Lung (tissue), 12 donors: ENCODE results near the gene FLT3. TPM values are rescaled to one million over a fixed set of nuclear protein-coding genes. Genes with fewer than 3 reads are reported as not detected.
A peak's percentile ranks its signal among the peaks of the same experiment; 100 is the strongest.

Source experiments
- ATAC-seq: fragments of 200-7000 bp; cut with Tn5 transposase; one replicate; pipeline ENCODE4 v1.9.1; 2020; ENCODE audit warnings: moderate number of reproducible peaks; ENCODE audit not compliant: insufficient read depth, low FRiP score
- DNase-seq, 3 donors: peaks; one replicate each; pipeline ENCODE4 v3.0.0-alpha.2; 2013 to 2017
- H3K27ac ChIP-seq, 2 donors: one replicate each; pipeline ENCODE4 v1.5.1; 2013; ENCODE audit warnings: mild to moderate bottlenecking in 2 of 2, moderate library complexity in 2 of 2, control low read depth in 1 of 2, inconsistent platforms in 1 of 2, low read depth in 1 of 2, low read length in 1 of 2
- H3K27me3 ChIP-seq, 3 donors: one replicate each; pipeline ENCODE4 v1.5.1; 2013; ENCODE audit warnings: low read length in 2 of 3; ENCODE audit not compliant: control insufficient read depth in 3 of 3, insufficient read depth in 3 of 3
- H3K36me3 ChIP-seq, 4 donors: one replicate each; pipeline ENCODE4 v1.5.1; 2013; ENCODE audit warnings: low read length in 4 of 4, mild to moderate bottlenecking in 1 of 4, moderate library complexity in 1 of 4; ENCODE audit not compliant: control insufficient read depth in 4 of 4, insufficient read depth in 4 of 4
- H3K4me1 ChIP-seq, 5 donors: one replicate each; pipeline ENCODE4 v1.5.1; 2013; ENCODE audit warnings: low read length in 5 of 5, mild to moderate bottlenecking in 2 of 5, moderate library complexity in 1 of 5; ENCODE audit not compliant: control insufficient read depth in 5 of 5, insufficient read depth in 5 of 5
- H3K4me3 ChIP-seq: one replicate; pipeline ENCODE4 v1.5.1; 2013; ENCODE audit warnings: mild to moderate bottlenecking, control low read depth, moderate library complexity
- H3K9ac ChIP-seq, 2 donors: one replicate each; pipeline ENCODE4 v1.5.1; 2013; ENCODE audit warnings: low read length in 2 of 2, control low read depth in 1 of 2; ENCODE audit not compliant: insufficient read depth in 1 of 2
- H3K9me3 ChIP-seq, 4 donors: one replicate each; pipeline ENCODE4 v1.5.1; 2013; ENCODE audit warnings: low read length in 3 of 4, mild to moderate bottlenecking in 1 of 4, moderate library complexity in 1 of 4; ENCODE audit not compliant: control insufficient read depth in 4 of 4, insufficient read depth in 3 of 4
- WGBS, 2 donors: extraction: QIAGEN DNeasy Blood & Tissue Kit; methylation state at CpG; one replicate each; pipeline ENCODE4 v1.1.7; 2013; 5-methylcytosine and 5-hydroxymethylcytosine counted together
- polyA plus RNA-seq, 2 donors: library from polyadenylated mRNA; stranded (reverse); fragments of 200-250 nt; gene quantifications; one replicate each; pipeline ENCODE4 v1.2.1, GENCODE V29; 2013
- total RNA-seq, 2 donors: library from RNA; depleted of rRNA in 1 of 2; stranded (reverse); fragments of >200 nt in 1 of 2; gene quantifications; one replicate each; pipeline ENCODE4 v1.2.1, GENCODE V29; 2014 to 2021
- TF ChIP-seq, protein P1 (sequence below): IDR thresholded peaks from 2 replicates; pipeline ENCODE4 v1.5.1; 2012; ENCODE audit warnings: mild to moderate bottlenecking; ENCODE audit errors: control extremely low read depth, extremely low read depth
- donor health status: control.
- donor health status: control.
- donor health status: Bipolar disorder and iron deficiency.
- donor health status: healthy.
- donor health status: DM: yes; HTN: yes; CAD: no.

FLT3 gene
- total and polyA plus RNA-seq, 4 donors: 0.43 to 1.9 (median 0.72) TPM

DNA sequence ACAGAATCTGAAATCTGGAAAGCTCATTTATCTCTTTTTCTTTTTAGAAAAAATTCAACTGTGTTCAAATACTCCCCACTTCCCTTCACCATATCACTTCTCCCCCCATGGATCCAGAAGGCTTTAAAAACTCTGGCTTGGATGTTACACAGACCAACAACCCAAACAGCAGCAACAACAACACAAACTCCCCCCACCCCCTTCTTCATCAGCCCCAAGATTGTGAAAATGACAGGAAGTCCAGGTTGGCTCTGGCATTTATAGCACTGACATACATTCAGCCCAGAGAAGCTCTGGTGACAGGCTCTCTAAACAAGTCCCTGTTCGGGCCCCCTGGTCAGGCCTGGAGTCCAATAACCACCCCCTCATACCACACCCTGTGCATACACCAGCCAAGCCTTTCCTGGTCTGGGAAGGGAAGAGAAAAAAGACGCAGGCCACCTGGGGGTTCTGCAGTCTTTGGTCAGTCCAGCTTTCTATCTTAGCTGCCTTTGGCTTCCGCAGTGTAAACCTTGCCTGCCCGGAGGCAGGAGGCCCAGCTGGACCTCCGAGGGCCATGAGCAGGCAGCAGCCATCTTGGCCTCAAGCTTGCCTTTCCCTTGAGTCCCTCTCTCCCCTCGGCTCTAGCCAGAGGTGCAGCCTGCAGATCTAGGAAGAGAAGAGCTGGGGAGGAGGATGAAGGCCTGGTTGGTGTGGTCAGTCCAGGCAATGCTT lies 138.1 kb downstream of the FLT3 start:
- no peak for ATAC-seq
- WGBS, 2 donors: 45 to 53% methylated on average over 6 of the region's 6 CpGs
- peaks cover 0 to 11% (median 2%) of the 10 kb centered on the region in 5 donors for H3K4me1 ChIP-seq
- TF ChIP-seq, protein P1, sequence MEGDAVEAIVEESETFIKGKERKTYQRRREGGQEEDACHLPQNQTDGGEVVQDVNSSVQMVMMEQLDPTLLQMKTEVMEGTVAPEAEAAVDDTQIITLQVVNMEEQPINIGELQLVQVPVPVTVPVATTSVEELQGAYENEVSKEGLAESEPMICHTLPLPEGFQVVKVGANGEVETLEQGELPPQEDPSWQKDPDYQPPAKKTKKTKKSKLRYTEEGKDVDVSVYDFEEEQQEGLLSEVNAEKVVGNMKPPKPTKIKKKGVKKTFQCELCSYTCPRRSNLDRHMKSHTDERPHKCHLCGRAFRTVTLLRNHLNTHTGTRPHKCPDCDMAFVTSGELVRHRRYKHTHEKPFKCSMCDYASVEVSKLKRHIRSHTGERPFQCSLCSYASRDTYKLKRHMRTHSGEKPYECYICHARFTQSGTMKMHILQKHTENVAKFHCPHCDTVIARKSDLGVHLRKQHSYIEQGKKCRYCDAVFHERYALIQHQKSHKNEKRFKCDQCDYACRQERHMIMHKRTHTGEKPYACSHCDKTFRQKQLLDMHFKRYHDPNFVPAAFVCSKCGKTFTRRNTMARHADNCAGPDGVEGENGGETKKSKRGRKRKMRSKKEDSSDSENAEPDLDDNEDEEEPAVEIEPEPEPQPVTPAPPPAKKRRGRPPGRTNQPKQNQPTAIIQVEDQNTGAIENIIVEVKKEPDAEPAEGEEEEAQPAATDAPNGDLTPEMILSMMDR: no peak
- H3K27ac ChIP-seq: no peak overlapping the region
- no peak for DNase-seq
- H3K4me3 ChIP-seq: no peak overlapping the region
- H3K9ac ChIP-seq: no peak overlapping the region
- no peaks in the 10 kb centered on the region for H3K36me3 ChIP-seq
- peaks cover 0 to 5% (median 0%) of the 10 kb centered on the region in 4 donors for H3K9me3 ChIP-seq
- peaks cover 28 to 91% (median 84%) of the 10 kb centered on the region in 3 donors for H3K27me3 ChIP-seq

DNA sequence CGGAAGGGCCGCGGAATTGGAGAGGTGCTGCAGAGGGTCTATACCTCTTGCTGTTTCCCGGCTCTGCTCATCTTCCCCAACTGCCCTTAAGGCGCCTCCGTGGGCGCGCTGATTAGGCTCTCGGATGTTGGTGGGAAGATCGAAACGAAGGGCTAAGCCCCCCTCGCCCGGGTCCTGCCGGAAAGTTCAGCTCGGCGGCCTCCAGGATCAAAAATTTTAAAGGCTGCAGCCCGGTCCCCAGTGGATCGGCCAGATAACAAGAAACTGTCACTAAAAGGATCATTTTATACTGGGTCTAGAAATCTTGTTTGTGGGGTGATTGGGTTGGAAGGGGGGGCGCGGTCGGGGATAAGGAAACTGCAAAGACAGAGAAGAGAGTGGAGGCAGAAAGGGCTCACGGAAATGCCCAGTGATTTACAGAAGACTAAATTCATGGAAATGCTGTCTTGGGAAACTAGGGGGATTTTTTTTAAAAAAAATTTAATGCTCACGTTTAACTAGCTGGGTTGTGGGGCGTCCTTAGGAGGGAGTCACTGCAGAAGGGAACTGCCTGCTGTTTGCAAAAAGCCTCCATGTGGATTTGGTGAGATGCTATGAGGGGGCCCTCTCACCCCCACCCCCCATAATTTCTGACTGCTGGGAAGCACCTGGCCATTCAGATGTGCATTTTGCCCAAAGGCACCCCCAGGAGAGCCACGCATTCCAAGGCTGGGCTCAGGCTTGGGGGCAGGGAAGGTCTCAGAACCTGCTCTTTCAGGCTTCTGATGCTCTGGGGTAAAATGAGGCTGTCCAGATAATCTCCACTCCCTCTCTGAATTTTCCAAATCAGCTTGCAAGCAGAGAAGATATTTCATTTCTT lies 138.9 kb downstream of the FLT3 start:
- 4 to 9% methylated on average over 25 of the region's 25 CpGs for WGBS, 2 donors
- H3K36me3 ChIP-seq: no peaks in the 10 kb centered on the region
- peaks cover 0 to 11% (median 2%) of the 10 kb centered on the region in 5 donors for H3K4me1 ChIP-seq
- H3K4me3 ChIP-seq: no peak overlapping the region
- no peak overlapping the region for H3K27ac ChIP-seq
- H3K9ac ChIP-seq: no peak overlapping the region
- H3K9me3 ChIP-seq: peaks cover 0 to 5% (median 0%) of the 10 kb centered on the region in 4 donors
- TF ChIP-seq, protein P1: no peak
- no peak for ATAC-seq
- peaks cover 21 to 92% (median 87%) of the 10 kb centered on the region in 3 donors for H3K27me3 ChIP-seq
- no peak for DNase-seq

DNA sequence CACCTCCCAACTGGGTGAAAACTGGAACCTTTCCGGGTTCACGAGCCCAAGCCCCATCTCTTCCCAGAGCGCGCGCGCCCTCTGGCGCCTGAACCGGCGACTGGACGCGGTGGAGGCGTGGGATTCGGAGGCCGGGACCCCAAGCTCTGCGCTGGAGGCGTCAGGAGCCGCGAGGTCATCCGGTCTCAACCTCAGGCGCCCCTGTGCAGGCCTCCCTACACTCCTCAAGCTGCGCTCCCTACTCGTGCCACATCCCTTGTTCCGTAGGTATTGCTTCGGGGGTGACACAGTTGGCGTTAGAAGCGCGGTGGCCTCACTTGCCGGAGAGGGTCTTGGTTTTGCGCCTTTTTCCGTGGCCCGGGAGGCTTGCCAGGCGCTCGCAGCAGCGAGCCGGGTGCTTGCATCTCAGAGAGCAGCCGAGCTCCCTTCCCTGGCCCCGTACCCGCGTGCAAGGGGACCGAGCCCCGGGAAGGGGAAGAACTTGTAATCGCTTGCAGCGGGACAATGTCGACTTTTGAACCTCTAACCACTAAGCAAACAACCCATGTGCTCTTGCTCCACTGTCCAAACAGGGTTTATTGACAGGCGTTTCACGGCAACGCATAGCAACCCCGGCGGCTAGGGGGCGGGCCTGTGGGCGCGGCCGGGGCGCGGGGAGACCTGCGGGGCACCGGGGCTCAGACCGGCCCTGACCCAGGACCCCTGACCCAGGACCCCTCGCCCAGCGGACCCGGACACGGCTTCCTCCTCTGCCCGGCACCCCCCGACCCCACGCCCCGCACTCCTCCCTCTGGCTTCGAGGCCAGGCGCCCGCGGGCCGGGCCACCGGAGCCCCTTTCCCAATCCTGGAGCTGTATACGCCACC lies 139.8 kb downstream of the FLT3 start:
- WGBS, 2 donors: 1 to 2% methylated on average over 68 to 73 of the region's 73 CpGs
- H3K9me3 ChIP-seq: peaks cover 0 to 5% (median 0%) of the 10 kb centered on the region in 4 donors
- no peak overlapping the region for H3K4me3 ChIP-seq
- TF ChIP-seq, protein P1: no peak
- H3K27ac ChIP-seq: no peak overlapping the region
- no peak overlapping the region for H3K9ac ChIP-seq
- peak; percentile 66 to 70 (median 69) for DNase-seq
- no peaks in the 10 kb centered on the region for H3K36me3 ChIP-seq
- peaks cover 18 to 92% (median 87%) of the 10 kb centered on the region in 3 donors for H3K27me3 ChIP-seq
- peak; percentile 69 for ATAC-seq
- peaks cover 0 to 11% (median 2%) of the 10 kb centered on the region in 5 donors for H3K4me1 ChIP-seq
